UCSD-AML1 (cell line): ENCODE data around the gene SORCS2.

Experiments
- DNase-seq: peaks from one replicate; lab custom pipeline; 2025; ENCODE audit not compliant: unreplicated experiment; lab: John Stamatoyannopoulos, UW

The SORCS2 gene

DNA sequence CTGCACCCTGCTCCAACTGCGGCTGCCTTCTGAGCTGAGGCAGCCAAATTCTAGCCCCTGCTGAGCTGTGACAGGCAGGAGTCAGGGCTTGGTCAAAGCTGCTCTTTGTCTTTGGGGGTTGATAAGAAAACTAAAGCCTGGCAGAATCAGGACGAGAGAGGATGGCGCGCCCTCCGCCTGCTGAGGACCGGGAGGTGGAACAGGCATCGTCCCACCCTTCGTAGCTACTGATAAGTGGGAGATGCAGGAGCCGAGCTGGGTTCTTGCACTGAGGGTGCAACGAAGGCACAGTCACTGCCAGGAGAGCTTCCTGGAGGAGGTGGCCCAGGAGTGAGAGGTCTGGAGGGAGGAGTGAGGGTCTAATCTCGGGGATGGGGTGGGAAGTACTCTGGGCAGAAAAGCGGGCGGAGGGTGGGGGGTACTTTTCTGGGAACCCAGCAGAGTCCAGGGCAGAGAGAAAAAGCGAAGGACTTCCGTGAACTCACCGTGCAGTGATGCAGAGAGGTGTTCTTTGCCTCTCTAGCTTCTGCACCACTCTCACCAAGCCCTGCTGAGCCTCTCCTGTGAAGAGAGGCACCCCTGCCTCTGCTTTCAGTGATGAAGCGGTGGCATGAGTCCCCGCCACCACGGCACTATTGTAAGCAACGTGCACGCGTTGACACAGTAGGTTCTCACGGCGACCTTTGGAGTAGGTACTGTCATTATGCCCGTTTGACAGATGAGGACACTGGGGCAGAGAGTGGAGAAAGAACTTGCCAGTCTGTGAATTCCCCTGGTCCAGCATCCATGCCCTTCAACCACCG, 107.8 kb downstream of the SORCS2 start:
- no peak for DNase-seq

- no peak for DNase-seq
Measured at GRCh38 chr4:7300711-7301095, 108.4 kb downstream of the SORCS2 start.

- DNase-seq = no peak
Measured at GRCh38 chr4:7301126-7301785, 108.9 kb downstream of the SORCS2 start.

DNA sequence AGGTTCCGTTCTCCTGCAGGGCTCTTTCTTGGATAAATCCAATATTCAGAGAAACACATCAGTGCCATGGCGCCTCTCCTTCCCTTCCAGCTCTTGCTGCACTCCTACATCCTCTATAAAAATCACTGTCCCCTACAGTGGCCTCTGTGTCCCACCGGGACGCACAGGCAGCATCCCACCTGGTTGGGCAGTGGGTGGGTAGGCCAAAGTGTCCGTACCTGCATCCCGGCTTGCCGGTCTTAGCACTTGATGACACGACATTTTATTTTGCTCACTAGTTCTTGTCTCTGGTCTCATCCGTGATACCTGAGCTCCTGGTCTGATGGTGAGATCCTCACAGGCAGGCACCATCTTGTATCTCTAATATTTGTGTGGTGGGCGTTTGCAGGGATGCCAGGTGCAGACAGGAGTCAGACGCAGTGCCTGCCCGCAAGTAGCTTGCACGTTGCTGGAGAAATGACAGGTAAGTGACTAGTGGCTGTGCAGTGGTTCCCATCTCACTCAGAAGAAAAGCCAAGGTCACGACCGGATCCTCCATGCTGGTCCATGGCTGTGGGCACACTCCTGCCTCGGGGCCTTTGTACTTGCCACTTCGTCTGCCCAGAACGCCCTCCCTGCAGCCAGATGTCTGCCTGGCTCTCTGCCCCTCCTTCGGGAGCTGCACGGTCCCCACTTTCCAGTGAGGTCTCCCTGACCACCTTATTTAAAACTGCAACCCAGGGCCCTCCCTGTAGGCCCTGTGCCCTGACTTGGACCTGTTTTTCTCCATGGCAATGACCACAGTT, 109.7 kb downstream of the SORCS2 start:
- DNase-seq = no peak

- DNase-seq = no peak
Measured at GRCh38 chr4:7302781-7303404, 110.6 kb downstream of the SORCS2 start.

DNA sequence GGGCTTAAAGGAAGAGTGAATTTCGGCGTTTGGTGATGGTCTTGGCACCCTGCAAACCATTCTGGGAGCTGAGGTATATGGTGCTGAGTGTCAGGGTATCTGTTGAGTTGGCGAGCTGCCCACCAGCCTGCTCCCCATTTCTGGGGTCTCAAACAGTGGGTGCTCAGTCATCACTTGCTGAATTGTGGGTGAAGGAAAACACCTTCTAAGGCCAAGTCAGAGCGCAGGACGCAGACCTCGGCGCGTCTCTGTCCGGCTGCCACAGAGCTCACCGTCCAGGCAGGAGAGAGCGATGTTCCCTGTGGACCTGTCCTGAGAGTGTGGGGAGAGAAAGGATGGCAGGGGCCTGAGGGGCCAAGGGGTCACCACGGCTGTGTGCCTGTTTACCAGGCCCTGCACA, 111.2 kb downstream of the SORCS2 start:
- DNase-seq = no peak

GRCh38 chr4:7304436-7304835, 112.1 kb downstream of the SORCS2 start:
- no peak for DNase-seq

DNA sequence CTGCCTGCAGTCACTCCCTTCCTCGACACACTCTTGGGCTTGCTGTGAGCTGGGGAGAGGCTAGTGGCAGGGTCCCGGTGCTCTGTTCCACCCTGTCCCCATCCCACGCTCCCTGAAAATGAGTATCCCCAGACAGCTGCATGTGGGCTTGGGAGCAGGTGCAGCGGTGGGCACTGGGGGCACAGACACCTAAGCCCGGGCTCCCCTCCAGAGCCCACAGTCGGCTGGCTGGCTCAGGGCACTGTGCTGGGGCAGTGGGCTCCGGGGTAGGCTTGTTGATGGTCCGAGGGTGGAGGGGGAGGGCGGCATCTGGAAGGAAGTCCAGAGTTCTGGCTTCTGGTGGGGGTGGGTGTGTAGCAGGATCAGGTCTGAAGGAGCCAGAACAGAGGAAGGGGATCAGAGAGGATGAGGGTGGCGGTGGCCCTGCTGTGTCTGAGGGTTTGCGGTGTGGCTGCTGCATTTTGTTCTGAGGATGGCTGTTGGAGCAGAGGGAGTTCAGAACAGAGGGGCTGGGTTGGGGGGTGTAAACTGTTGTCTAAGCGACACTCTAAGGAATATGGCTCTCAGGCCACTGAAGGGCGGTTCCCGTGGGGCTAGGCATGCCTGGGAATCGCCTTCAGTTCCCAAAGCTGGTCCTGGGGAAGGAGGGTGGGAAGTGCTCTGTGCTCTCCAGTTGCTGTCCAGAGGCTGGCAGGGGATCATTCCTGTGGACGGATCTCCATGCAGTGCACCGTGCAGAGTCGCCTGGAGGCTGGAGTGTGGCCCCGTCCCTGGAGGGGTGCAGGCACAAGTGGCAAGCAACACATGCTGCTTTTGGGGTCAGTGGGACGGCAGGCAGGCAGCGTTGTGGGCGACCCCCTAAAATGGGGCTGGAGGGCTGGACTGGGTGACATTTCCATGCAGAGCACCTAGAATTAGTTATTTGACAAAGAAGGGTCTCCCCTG, 114.0 kb downstream of the SORCS2 start:
- DNase-seq = no peak

- no peak for DNase-seq
Measured at GRCh38 chr4:7306986-7307385, 114.6 kb downstream of the SORCS2 start.

DNA sequence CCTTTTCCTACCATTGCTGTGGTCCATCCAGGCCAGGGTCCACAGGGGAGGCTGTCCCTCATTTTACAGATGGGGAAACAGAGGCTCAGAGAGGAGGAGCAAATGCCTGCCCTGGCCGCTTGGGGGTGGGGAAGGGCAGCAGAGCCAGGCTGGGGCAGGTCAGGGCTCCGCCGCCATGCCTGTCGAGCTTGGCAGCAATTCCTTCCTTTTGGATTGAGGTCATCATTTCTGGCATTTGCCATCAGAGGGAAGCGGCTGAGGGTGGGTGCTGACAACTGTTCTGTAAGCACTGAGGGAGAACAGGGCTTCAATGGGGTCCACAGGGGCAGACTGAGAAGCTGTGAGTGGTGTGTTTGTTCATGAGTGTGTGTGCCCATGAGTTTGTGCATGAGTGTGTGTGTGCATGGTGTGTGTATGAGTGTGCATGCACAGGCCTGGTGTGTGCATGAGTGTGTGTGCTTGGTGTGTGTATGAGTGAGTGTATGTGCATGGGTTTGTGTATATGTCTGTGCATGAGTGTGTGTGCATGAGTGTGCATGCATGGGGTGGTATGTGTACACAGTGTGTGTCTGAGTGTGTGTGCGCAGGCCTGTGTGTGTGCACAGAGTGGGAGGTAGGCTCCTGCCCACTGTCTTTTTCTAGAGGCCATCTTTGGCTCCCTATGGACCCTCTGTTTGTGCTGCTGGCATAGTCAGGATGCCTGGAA, 115.2 kb downstream of the SORCS2 start:
- DNase-seq = no peak

- DNase-seq = no peak
Measured at GRCh38 chr4:7309181-7309580, 116.8 kb downstream of the SORCS2 start.

- no peak for DNase-seq
Measured at GRCh38 chr4:7309636-7310390, 117.5 kb downstream of the SORCS2 start.

GRCh38 chr4:7310451-7310850, 118.1 kb downstream of the SORCS2 start:
- DNase-seq = no peak

DNA sequence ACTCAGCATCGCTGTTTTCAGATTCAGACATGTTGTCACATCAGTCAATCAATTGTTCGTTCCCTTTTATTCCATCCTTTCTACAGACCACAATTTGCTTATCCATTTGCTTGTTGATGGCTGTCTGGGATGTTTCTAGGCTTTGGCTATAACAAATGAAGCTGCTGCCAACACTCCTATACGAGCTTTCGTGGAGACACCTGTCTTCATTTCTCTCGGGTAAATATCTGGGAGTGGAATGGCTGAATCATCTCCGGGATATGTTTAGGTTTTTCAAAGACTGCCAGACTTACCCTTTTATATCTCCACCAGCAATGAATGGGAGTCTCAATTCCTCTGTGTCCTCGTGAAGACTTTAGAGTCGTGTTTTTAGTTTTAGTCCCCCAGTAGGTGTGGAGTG, 118.9 kb downstream of the SORCS2 start:
- no peak for DNase-seq

- no peak for DNase-seq
Measured at GRCh38 chr4:7312691-7313090, 120.4 kb downstream of the SORCS2 start.

GRCh38 chr4:7313347-7313811, 121.0 kb downstream of the SORCS2 start:
- DNase-seq = no peak

GRCh38 chr4:7313991-7314390, 121.7 kb downstream of the SORCS2 start:
- no peak for DNase-seq

- DNase-seq = no peak
Measured at GRCh38 chr4:7315286-7315685, 122.9 kb downstream of the SORCS2 start.

DNA sequence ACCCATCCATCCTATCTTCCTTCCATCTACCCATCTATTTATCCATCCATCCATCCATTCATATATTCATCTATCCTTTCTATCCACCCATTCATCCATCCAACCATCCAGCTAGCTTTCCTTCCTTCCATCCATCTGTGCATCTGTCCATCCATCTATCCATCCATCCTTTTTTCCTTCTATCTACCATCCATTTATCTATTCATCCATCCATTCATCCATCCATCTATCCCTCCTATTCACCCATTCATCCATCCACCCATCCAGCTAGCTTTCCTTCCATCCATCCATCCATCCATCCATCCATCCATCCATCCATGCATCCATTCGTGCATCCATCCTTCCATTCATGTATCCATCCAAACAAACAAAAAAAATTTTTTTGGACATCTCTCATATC, 123.6 kb downstream of the SORCS2 start:
- no peak for DNase-seq
